ENCODE measurements around the gene PKD1L1. TPM values are rescaled to one million over a fixed set of nuclear protein-coding genes. Genes with fewer than 3 reads are reported as not detected.

Gene PKD1L1
- total RNA-seq, 1 experiment from 2014 or later = 0.07 TPM

- TF ChIP-seq AFF4 (CRISPR knock-in tag; IDR thresholded peaks at IDR 0.05; ENCODE audit: borderline replicate concordance) = no peak
- no peak for TF ChIP-seq ZNF232 (CRISPR knock-in tag; IDR thresholded peaks at IDR 0.05)
- no peak for TF ChIP-seq ZNF671 (CRISPR knock-in tag; IDR thresholded peaks at IDR 0.05)
- no peak for TF ChIP-seq SOX15 (CRISPR knock-in tag; IDR thresholded peaks at IDR 0.05)
- no peak for TF ChIP-seq TCF7 (CRISPR knock-in tag; IDR thresholded peaks at IDR 0.05; ENCODE audit: low read depth)
- no peak for TF ChIP-seq ZNF416 (CRISPR knock-in tag; IDR thresholded peaks at IDR 0.05)
- no peak for TF ChIP-seq CREM (CRISPR knock-in tag; IDR thresholded peaks at IDR 0.05)
Measured at GRCh38 chr7:47775238-47775637, 173.0 kb downstream of the PKD1L1 start (continued).

- ChIA-PET CTCF (interaction anchor here (1.2 to 1.7 kb wide), 2 partner anchors 47 to 506 kb away, joined by 3 read pairs; no protein-coding TSS in a partner anchor), POLR2A (no interaction called here)
- H3K36me3 Mint-ChIP-seq = no peaks in the 10 kb centered on the region
Measured at GRCh38 chr7:47772492-47772891, 175.8 kb downstream of the PKD1L1 start.

More at GRCh38 chr7:47772492-47772891, 175.8 kb downstream of the PKD1L1 start:
- no peak overlapping the region for H3K4me3 Mint-ChIP-seq
- no peak overlapping the region for H3K27ac Mint-ChIP-seq
- no peaks in the 10 kb centered on the region for H3K27me3 Mint-ChIP-seq (ENCODE audit: low read depth)
- peaks cover 6% of the 10 kb centered on the region for H3K9me3 Mint-ChIP-seq
- DNase-seq (ENCODE audit: low spot score) = no peak
- no peak for ATAC-seq
- peaks cover 10% of the 10 kb centered on the region for H3K4me1 Mint-ChIP-seq
- TF ChIP-seq ELF4 (CRISPR knock-in tag; IDR thresholded peaks at IDR 0.05; ENCODE audit: low read depth) (no peak), ZNF423 (CRISPR knock-in tag; IDR thresholded peaks at IDR 0.05) (no peak), IRF1 (CRISPR knock-in tag; IDR thresholded peaks at IDR 0.05) (no peak), E2F1 (CRISPR knock-in tag; IDR thresholded peaks at IDR 0.05) (no peak), CTCF (IDR thresholded peaks at IDR 0.05) (no peak), FOXP4 (CRISPR knock-in tag; IDR thresholded peaks at IDR 0.05) (no peak)
